Neural progenitor cell (in vitro differentiated cells): ENCODE measurements around the gene PCCA. TPM values are rescaled to one million over a fixed set of nuclear protein-coding genes. Genes with fewer than 3 reads are reported as not detected.

Experiments used
- DNase-seq: peaks from one replicate; pipeline ENCODE4 v3.0.0-alpha.2; 2016; ENCODE audit warnings: low spot score
- H2AFZ ChIP-seq: fragments of 200-600 bp; sonication (generic); replicated peaks from 2 replicates; pipeline ENCODE4 v1.6.1; 2016; ENCODE audit warnings: antibody characterized with exemption
- H3F3A ChIP-seq: fragments of 200-600 bp; sonication (generic); 2 replicates; pipeline ENCODE4 v1.6.1; 2016; ENCODE audit warnings: antibody characterized with exemption, low read depth
- H3K27ac ChIP-seq: fragments of 200-600 bp; sonication (generic); 2 replicates; pipeline ENCODE4 v1.5.1; 2016; ENCODE audit warnings: mild to moderate bottlenecking
- H3K27me3 ChIP-seq: fragments of 200-600 bp; sonication (generic); 2 replicates; pipeline ENCODE4 v1.6.1; 2016; ENCODE audit warnings: mild to moderate bottlenecking, moderate library complexity
- H3K36me3 ChIP-seq: fragments of 200-600 bp; sonication (generic); 2 replicates; pipeline ENCODE4 v1.5.1; 2016
- H3K4me1 ChIP-seq: fragments of 200-600 bp; sonication (generic); 2 replicates; pipeline ENCODE4 v1.6.1; 2016; ENCODE audit warnings: mixed run types
- H3K4me2 ChIP-seq: fragments of 200-600 bp; sonication (generic); 2 replicates; pipeline ENCODE4 v1.6.1; 2016
- H3K4me3 ChIP-seq: fragments of 200-600 bp; sonication (generic); 2 replicates; pipeline ENCODE4 v1.5.1; 2016
- H3K79me2 ChIP-seq: fragments of 200-600 bp; sonication (generic); 2 replicates; pipeline ENCODE4 v1.6.1; 2016; ENCODE audit warnings: low read depth
- H3K9ac ChIP-seq: fragments of 200-600 bp; sonication (generic); 2 replicates; pipeline ENCODE4 v1.6.1; 2016
- H3K9me3 ChIP-seq: fragments of 200-600 bp; sonication (generic); 2 replicates; pipeline ENCODE4 v1.5.1; 2016; ENCODE audit warnings: low read depth
- H4K20me1 ChIP-seq: fragments of 200-600 bp; sonication (generic); 2 replicates; pipeline ENCODE4 v1.6.1; 2016; ENCODE audit warnings: low read depth
- H3K27ac Mint-ChIP-seq: 3 replicates; pipeline ENCODE4 v1.8.0; 2021; ENCODE audit warnings: mixed read lengths
- H3K27me3 Mint-ChIP-seq: 2 replicates; pipeline ENCODE4 v1.8.0; 2022; ENCODE audit warnings: low read depth, mild to moderate bottlenecking, inconsistent platforms, moderate library complexity, mixed read lengths; ENCODE audit not compliant: insufficient read depth
- H3K36me3 Mint-ChIP-seq: 3 replicates; pipeline ENCODE4 v1.8.0; 2021; ENCODE audit warnings: mixed read lengths
- H3K4me1 Mint-ChIP-seq: 3 replicates; pipeline ENCODE4 v1.8.0; 2021; ENCODE audit warnings: mixed read lengths
- H3K4me3 Mint-ChIP-seq: 3 replicates; pipeline ENCODE4 v1.8.0; 2021; ENCODE audit warnings: mild to moderate bottlenecking, moderate library complexity, mixed read lengths
- H3K9me3 Mint-ChIP-seq: 3 replicates; pipeline ENCODE4 v1.8.0; 2020; ENCODE audit warnings: mixed read lengths
- CTCF ChIP-seq: fragments of 200-600 bp; sonication (generic); IDR thresholded peaks from 2 replicates; pipeline ENCODE4 v1.5.1; 2017; ENCODE audit warnings: antibody characterized with exemption, mild to moderate bottlenecking
- EZH2 ChIP-seq: fragments of 200-600 bp; sonication (generic); IDR thresholded peaks from 2 replicates; pipeline ENCODE4 v1.6.1; 2017; ENCODE audit warnings: antibody characterized with exemption, mild to moderate bottlenecking, moderate library complexity
- EZH2phosphoT487 ChIP-seq: fragments of 200-600 bp; sonication (generic); IDR thresholded peaks from 2 replicates; pipeline ENCODE4 v1.6.1; 2017; ENCODE audit warnings: antibody characterized with exemption
- total RNA-seq: library from RNA; depleted of rRNA; stranded (reverse); fragments of >200 nt; gene quantifications from 2 replicates; pipeline ENCODE4 v1.2.3, GENCODE V29; 2015; ENCODE audit warnings: low replicate concordance

PCCA gene
- total RNA-seq, 1 donor from 2014 or later = 60.6 TPM

GRCh38 chr13:100350601-100351000 lies 261.7 kb downstream of the PCCA start:
- Histone ChIP-seq H4K20me1 (no peaks in the 10 kb centered on the region), H3K4me1 (peaks cover 17% of the 10 kb centered on the region), H3K27ac (no peak overlapping the region), H3K4me2 (no peak overlapping the region), H2AFZ (no peak overlapping the region), H3K79me2 (no peaks in the 10 kb centered on the region), H3K4me3 (no peak overlapping the region), H3K9me3 (no peaks in the 10 kb centered on the region), H3K36me3 (no peaks in the 10 kb centered on the region), H3K27me3 (no peaks in the 10 kb centered on the region), H3K9ac (no peak overlapping the region), H3F3A (no peaks in the 10 kb centered on the region)
- H3K4me3 Mint-ChIP-seq = no peak overlapping the region
- H3K27ac Mint-ChIP-seq = peak overlapping the region; percentile 92
- peaks cover 25% of the 10 kb centered on the region for H3K36me3 Mint-ChIP-seq
- no peaks in the 10 kb centered on the region for H3K27me3 Mint-ChIP-seq
- H3K9me3 Mint-ChIP-seq = peaks cover 24% of the 10 kb centered on the region
- DNase-seq = no peak
- TF ChIP-seq CTCF = no peak
- no peak for TF ChIP-seq EZH2phosphoT487
- no peak for TF ChIP-seq EZH2
- peaks cover 22% of the 10 kb centered on the region for H3K4me1 Mint-ChIP-seq

DNA sequence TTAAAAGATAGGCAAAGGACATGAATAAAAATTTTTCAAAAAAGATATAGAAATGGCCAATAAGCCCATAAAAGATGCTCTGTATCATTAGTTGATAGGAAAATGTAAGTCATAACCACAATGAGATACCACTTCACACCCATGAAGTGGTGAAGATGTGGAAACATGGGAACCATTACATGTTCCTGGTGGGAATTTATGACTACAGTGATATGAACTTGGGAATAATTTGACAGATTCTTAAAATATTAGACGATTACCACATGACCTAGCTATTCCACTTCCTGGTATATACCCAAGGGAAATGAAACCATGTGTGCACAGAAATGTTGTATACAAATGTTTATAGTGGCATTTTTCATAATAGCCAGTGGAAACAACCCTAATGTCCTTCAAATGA lies 267.5 kb downstream of the PCCA start:
- Mint-ChIP-seq H3K27me3 (no peaks in the 10 kb centered on the region), H3K4me3 (no peak overlapping the region), H3K4me1 (peaks cover under 1% of the 10 kb centered on the region), H3K36me3 (peaks cover 29% of the 10 kb centered on the region), H3K9me3 (peaks cover 18% of the 10 kb centered on the region), H3K27ac (no peak overlapping the region)
- DNase-seq = no peak
- Histone ChIP-seq H2AFZ (no peak overlapping the region), H3K4me2 (no peak overlapping the region), H3K9me3 (no peaks in the 10 kb centered on the region), H3K79me2 (no peaks in the 10 kb centered on the region), H3K27me3 (no peaks in the 10 kb centered on the region), H3K4me1 (no peaks in the 10 kb centered on the region), H3K4me3 (no peak overlapping the region), H3K9ac (no peak overlapping the region), H3K36me3 (no peaks in the 10 kb centered on the region), H3K27ac (no peak overlapping the region), H4K20me1 (no peaks in the 10 kb centered on the region), H3F3A (no peaks in the 10 kb centered on the region)
- TF ChIP-seq EZH2 (no peak), CTCF (no peak), EZH2phosphoT487 (no peak)

- H3K4me2 ChIP-seq = no peak overlapping the region
- H3K9me3 Mint-ChIP-seq = peaks cover 15% of the 10 kb centered on the region
- H3K79me2 ChIP-seq = no peaks in the 10 kb centered on the region
- peaks cover 29% of the 10 kb centered on the region for H3K36me3 Mint-ChIP-seq
- no peaks in the 10 kb centered on the region for H3F3A ChIP-seq
- no peaks in the 10 kb centered on the region for H3K36me3 ChIP-seq
- H3K9ac ChIP-seq = no peak overlapping the region
- no peak overlapping the region for H2AFZ ChIP-seq
- H3K27ac Mint-ChIP-seq = no peak overlapping the region
- H3K27ac ChIP-seq = no peak overlapping the region
- no peaks in the 10 kb centered on the region for H3K27me3 ChIP-seq
- no peak for DNase-seq
- TF ChIP-seq EZH2 = no peak
- TF ChIP-seq EZH2phosphoT487 = no peak
- no peak for TF ChIP-seq CTCF
- no peaks in the 10 kb centered on the region for H4K20me1 ChIP-seq
- H3K4me3 Mint-ChIP-seq = no peak overlapping the region
- H3K4me1 Mint-ChIP-seq = peaks cover 2% of the 10 kb centered on the region
- H3K4me1 ChIP-seq = no peaks in the 10 kb centered on the region
- H3K27me3 Mint-ChIP-seq = no peaks in the 10 kb centered on the region
- H3K9me3 ChIP-seq = no peaks in the 10 kb centered on the region
- no peak overlapping the region for H3K4me3 ChIP-seq
Observed at GRCh38 chr13:100356889-100357288, 268.0 kb downstream of the PCCA start.
